ENCODE data around the gene ACOD1.

The ACOD1 gene

GRCh38 chr13:76934671-76935070, 13.6 kb upstream of the ACOD1 start:
- DNase-seq (ENCODE audit: low read depth), result no peak
- TF ChIP-seq CTCF (IDR thresholded peaks at IDR 0.05; ENCODE audit: low read length, missing control alignments), result no peak
- no peak overlapping the region for H3K4me3 ChIP-seq (replicated peaks; ENCODE audit: low read depth, low read length)

GRCh38 chr13:76936763-76937162, 11.5 kb upstream of the ACOD1 start:
- peak; percentile 23 for DNase-seq (ENCODE audit: low read depth)
- TF ChIP-seq CTCF (IDR thresholded peaks at IDR 0.05; ENCODE audit: low read length, missing control alignments), result no peak
- no peak overlapping the region for H3K4me3 ChIP-seq (replicated peaks; ENCODE audit: low read depth, low read length)

GRCh38 chr13:76937281-76937820, 11.0 kb upstream of the ACOD1 start:
- peak; percentile 97 for DNase-seq (ENCODE audit: low read depth)

GRCh38 chr13:76939215-76939614, 9.1 kb upstream of the ACOD1 start:
- TF ChIP-seq CTCF (IDR thresholded peaks at IDR 0.05; ENCODE audit: low read length, missing control alignments), result no peak
- H3K4me3 ChIP-seq (replicated peaks; ENCODE audit: low read depth, low read length), result no peak overlapping the region
- peak; percentile 57 for DNase-seq (ENCODE audit: low read depth)

More at GRCh38 chr13:76937281-76937820, 11.0 kb upstream of the ACOD1 start:
- no peak overlapping the region for H3K4me3 ChIP-seq (replicated peaks; ENCODE audit: low read depth, low read length)
- no peak for TF ChIP-seq CTCF (IDR thresholded peaks at IDR 0.05; ENCODE audit: low read length, missing control alignments)

GRCh38 chr13:76942363-76942762, 5.9 kb upstream of the ACOD1 start:
- H3K4me3 ChIP-seq (replicated peaks; ENCODE audit: low read depth, low read length), result no peak overlapping the region
- no peak for TF ChIP-seq CTCF (IDR thresholded peaks at IDR 0.05; ENCODE audit: low read length, missing control alignments)
- DNase-seq (ENCODE audit: low read depth), result no peak

- DNase-seq (ENCODE audit: low read depth), result no peak
- TF ChIP-seq CTCF (IDR thresholded peaks at IDR 0.05; ENCODE audit: low read length, missing control alignments), result no peak
- H3K4me3 ChIP-seq (replicated peaks; ENCODE audit: low read depth, low read length), result no peak overlapping the region
These were observed 4.7 kb upstream of the ACOD1 start for GRCh38 chr13:76943646-76944045.

- no peak for TF ChIP-seq CTCF (IDR thresholded peaks at IDR 0.05; ENCODE audit: low read length, missing control alignments)
- DNase-seq (ENCODE audit: low read depth), result peak; percentile 74
- H3K4me3 ChIP-seq (replicated peaks; ENCODE audit: low read depth, low read length), result no peak overlapping the region
These were observed 3.9 kb upstream of the ACOD1 start for GRCh38 chr13:76944456-76944855.
